NCI-H69 (cell line): Measurements from ENCODE around the gene HEATR1.
"Not testable (repeated sequence)": the region's sequence is repeated elsewhere in the genome, so short reads cannot be mapped to it uniquely, and the experiment has no call there.

Experiments
- DNase-seq: peaks from one replicate; lab custom pipeline; 2025; lab: John Stamatoyannopoulos, UW

Gene HEATR1

GRCh38 chr1:236603991-236604904, at the start of gene HEATR1:
Gene HEATR1, minus strand, starts transcription at chr1:236604516. Its CDS starts 421 bp downstream, at chr1:236604095.
- peak; percentile 98 for DNase-seq

- DNase-seq = peak; percentile 15
Observed at GRCh38 chr1:236645016-236645680, 40.8 kb upstream of the HEATR1 start.

GRCh38 chr1:236642763-236643162, 38.4 kb upstream of the HEATR1 start:
- DNase-seq = no peak

GRCh38 chr1:236639686-236640085, 35.4 kb upstream of the HEATR1 start:
- no peak for DNase-seq

- no peak for DNase-seq
Observed at GRCh38 chr1:236638945-236639344, 34.6 kb upstream of the HEATR1 start.

GRCh38 chr1:236636017-236636416, 31.7 kb upstream of the HEATR1 start:
- DNase-seq = no peak

- no peak for DNase-seq
Observed at GRCh38 chr1:236627727-236628408, 23.6 kb upstream of the HEATR1 start.

- no peak for DNase-seq
Observed at GRCh38 chr1:236623371-236624166, 19.3 kb upstream of the HEATR1 start.

GRCh38 chr1:236622407-236622806, 18.1 kb upstream of the HEATR1 start:
- no peak for DNase-seq

- DNase-seq = no peak
Observed at GRCh38 chr1:236619398-236619797, 15.1 kb upstream of the HEATR1 start.

GRCh38 chr1:236618507-236618906, 14.2 kb upstream of the HEATR1 start:
- DNase-seq = no peak

- no peak for DNase-seq
Observed at GRCh38 chr1:236615399-236616148, 11.3 kb upstream of the HEATR1 start.

GRCh38 chr1:236612349-236612748, 8.0 kb upstream of the HEATR1 start:
- DNase-seq = no peak

GRCh38 chr1:236608930-236609726, 4.8 kb upstream of the HEATR1 start:
- peak; percentile 72 for DNase-seq

- not testable (repeated sequence) for DNase-seq
Observed at GRCh38 chr1:236607597-236607996, 3.3 kb upstream of the HEATR1 start.

GRCh38 chr1:236604905-236605806, 840 bp upstream of the HEATR1 start:
- peak; percentile 17 for DNase-seq

- no peak for DNase-seq
Observed at GRCh38 chr1:236602171-236602570, 2.1 kb downstream of the HEATR1 start.

GRCh38 chr1:236590553-236591150, 13.7 kb downstream of the HEATR1 start:
- no peak for DNase-seq

GRCh38 chr1:236589531-236589930, 14.8 kb downstream of the HEATR1 start:
- DNase-seq = no peak
